ENCODE data around the gene CYP4B1. TPM values are rescaled to one million over a fixed set of nuclear protein-coding genes. Genes with fewer than 3 reads are reported as not detected.
"Not testable (repeated sequence)": the region's sequence is repeated elsewhere in the genome, so short reads cannot be mapped to it uniquely, and the experiment has no call there.

CYP4B1 gene
- total RNA-seq, 1 experiment from 2014 or later, result 3.5 TPM

- TF ChIP-seq EZH2 (IDR thresholded peaks at IDR 0.05; ENCODE audit: low read depth) (no peak), CTCF (conservative IDR thresholded peaks at IDR 0.05) (no peak)
- Histone ChIP-seq H3K36me3 (ENCODE audit: low read depth) (no peaks in the 10 kb centered on the region), H3K79me2 (ENCODE audit: low read depth) (no peaks in the 10 kb centered on the region), H3K9me2 (ENCODE audit: insufficient read depth) (no peaks in the 10 kb centered on the region), H2AFZ (no peak overlapping the region), H3K9me3 (ENCODE audit: insufficient read depth, low read depth) (no peaks in the 10 kb centered on the region), H3K4me1 (replicated peaks; ENCODE audit: insufficient read depth) (no peaks in the 10 kb centered on the region), H3K4me3 (no peak overlapping the region), H3K4me2 (no peak overlapping the region), H3F3A (ENCODE audit: insufficient read depth, low read depth) (no peaks in the 10 kb centered on the region), H4K20me1 (ENCODE audit: insufficient read depth) (no peaks in the 10 kb centered on the region), H3K27ac (no peak overlapping the region), H3K27me3 (ENCODE audit: insufficient read depth, low read depth) (no peaks in the 10 kb centered on the region)
- peak; percentile 16 to 48 for DNase-seq
- no TSS peak for BruUV-seq (replicated peaks)
- ChIA-PET CTCF (interaction anchor here (0.6 kb wide), 1 partner anchor 83 kb away, joined by 3 read pairs; no protein-coding TSS in a partner anchor), POLR2A (ENCODE audit: unreplicated experiment) (no interaction called here)
- intact Hi-C loops (cut with micrococcal nuclease; ENCODE audit: unreplicated experiment), result no loop called here
Measured at GRCh38 chr1:46830665-46831322, 31.9 kb downstream of the CYP4B1 start.

DNA sequence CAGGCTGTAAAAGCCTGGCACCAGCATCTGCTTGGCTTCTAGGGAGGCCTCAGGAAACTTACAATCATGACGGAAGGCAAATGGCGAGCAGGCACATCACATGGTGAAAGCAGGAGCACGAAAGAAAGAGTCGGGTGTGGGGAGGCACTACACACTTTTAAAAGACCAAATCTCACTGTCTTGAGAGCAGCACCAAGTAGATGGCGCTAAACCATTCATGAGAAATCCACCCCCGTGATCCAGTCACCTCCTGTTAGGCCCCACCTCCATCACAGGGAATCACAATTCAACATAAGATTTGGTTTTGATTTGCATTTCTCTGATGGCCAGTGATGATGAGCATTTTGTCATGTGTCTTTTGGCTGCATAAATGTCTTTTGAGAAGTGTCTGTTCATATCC lies 36.6 kb downstream of the CYP4B1 start:
- H3K79me2 ChIP-seq (ENCODE audit: low read depth); H3K9me3 ChIP-seq (ENCODE audit: insufficient read depth, low read depth); H4K20me1 ChIP-seq (ENCODE audit: insufficient read depth); H2AFZ ChIP-seq; BruUV-seq (replicated peaks); H3K27me3 ChIP-seq (ENCODE audit: insufficient read depth, low read depth); POLR2A ChIA-PET (ENCODE audit: unreplicated experiment); CTCF ChIA-PET; H3K9me2 ChIP-seq (ENCODE audit: insufficient read depth); H3K36me3 ChIP-seq (ENCODE audit: low read depth); H3F3A ChIP-seq (ENCODE audit: insufficient read depth, low read depth); H3K4me3 ChIP-seq; intact Hi-C loops (cut with micrococcal nuclease; ENCODE audit: unreplicated experiment); DNase-seq; H3K4me1 ChIP-seq (replicated peaks; ENCODE audit: insufficient read depth); H3K27ac ChIP-seq; H3K4me2 ChIP-seq: not testable (repeated sequence)

DNA sequence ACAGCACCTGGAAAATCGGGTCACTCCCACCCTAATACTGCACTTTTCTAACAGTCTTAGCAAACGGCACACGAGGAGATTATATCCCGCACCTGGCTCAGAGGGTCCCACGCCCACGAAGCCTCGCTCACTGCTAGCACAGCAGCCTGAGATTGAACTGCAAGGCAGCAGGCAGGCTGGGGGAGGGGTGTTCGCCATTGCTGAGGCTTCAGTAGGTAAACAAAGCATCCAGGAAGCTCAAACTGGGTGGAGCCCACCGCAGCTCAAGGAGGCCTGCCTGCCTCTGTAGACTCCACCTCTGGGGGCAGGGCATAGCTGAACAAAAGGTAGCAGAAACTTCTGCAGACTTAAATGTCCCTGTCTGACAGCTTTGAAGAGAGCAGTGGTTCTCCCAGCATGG lies 47.5 kb downstream of the CYP4B1 start:
- H3K9me2 ChIP-seq (ENCODE audit: insufficient read depth); H3K36me3 ChIP-seq (ENCODE audit: low read depth); H3F3A ChIP-seq (ENCODE audit: insufficient read depth, low read depth); BruUV-seq (replicated peaks); H3K4me3 ChIP-seq; POLR2A ChIA-PET (ENCODE audit: unreplicated experiment); CTCF ChIA-PET; H3K27me3 ChIP-seq (ENCODE audit: insufficient read depth, low read depth); H2AFZ ChIP-seq; H4K20me1 ChIP-seq (ENCODE audit: insufficient read depth); H3K4me2 ChIP-seq; H3K9me3 ChIP-seq (ENCODE audit: insufficient read depth, low read depth); H3K4me1 ChIP-seq (replicated peaks; ENCODE audit: insufficient read depth); H3K27ac ChIP-seq; intact Hi-C loops (cut with micrococcal nuclease; ENCODE audit: unreplicated experiment); H3K79me2 ChIP-seq (ENCODE audit: low read depth): not testable (repeated sequence)
- peak in 1 of 2 experiments; percentile 12 for DNase-seq

GRCh38 chr1:46857660-46858065 lies 58.8 kb downstream of the CYP4B1 start:
- H3K9me3 ChIP-seq (ENCODE audit: insufficient read depth, low read depth); H3K79me2 ChIP-seq (ENCODE audit: low read depth); H3F3A ChIP-seq (ENCODE audit: insufficient read depth, low read depth); CTCF ChIA-PET; H3K27me3 ChIP-seq (ENCODE audit: insufficient read depth, low read depth); H3K9me2 ChIP-seq (ENCODE audit: insufficient read depth); BruUV-seq (replicated peaks); H4K20me1 ChIP-seq (ENCODE audit: insufficient read depth); H3K36me3 ChIP-seq (ENCODE audit: low read depth); H3K4me1 ChIP-seq (replicated peaks; ENCODE audit: insufficient read depth): not testable (repeated sequence)
- intact Hi-C loops (cut with micrococcal nuclease; ENCODE audit: unreplicated experiment), result loop anchor here (5.0 kb wide), 1 partner anchor 100 kb away; no protein-coding TSS in a partner anchor
- POLR2A ChIA-PET (ENCODE audit: unreplicated experiment), result interaction anchor here (0.6 kb wide), 1 partner anchor 99 kb away, joined by 3 read pairs; no protein-coding TSS in a partner anchor
- peak overlapping the region; percentile 76 for H3K4me2 ChIP-seq
- H3K4me3 ChIP-seq, result peak overlapping the region; percentile 35; the same call in 1 of the 2 replicates
- H3K27ac ChIP-seq, result peak overlapping the region; percentile 47
- H2AFZ ChIP-seq, result peak overlapping the region; percentile 69; the same call in 1 of the 2 replicates
- DNase-seq, result peak; percentile 46 to 77

Data from PC-9 (cell line).